T-cell (primary cell): Measurements from ENCODE around the gene CEBPB. TPM values are rescaled to one million over a fixed set of nuclear protein-coding genes. Genes with fewer than 3 reads are reported as not detected.

Experiments
- ATAC-seq, 4 experiments: fragments of 200-7000 bp in 3 of 4; fragments of 150-1000 bp in 1 of 4; cut with Tn5 transposase; replicated peaks in 1 of 4; 1 replicate in 3 of 4; 2 replicates in 1 of 4; pipeline ENCODE4 v1.10.0; 2021; ENCODE audit warnings: moderate library complexity in 3 of 4, mild to moderate bottlenecking in 2 of 4, moderate number of reproducible peaks in 1 of 4
- CTCF ChIA-PET, 2 donors: fragments of 300-600 bp; sonication (Branson Sonifier 250); formaldehyde crosslinking; loops; one replicate each; lab custom pipeline; 2022; ENCODE audit warnings: antibody characterized with exemption in 2 of 2; lab: Charles Lee
- POLR2A ChIA-PET, 2 donors: fragments of 300-600 bp; sonication (Branson Sonifier 250); formaldehyde crosslinking; loops; one replicate each; lab custom pipeline; 2022; ENCODE audit warnings: antibody characterized with exemption in 2 of 2; lab: Charles Lee
- DNase-seq, 35 experiments: peaks; one replicate each; pipeline versions ENCODE4 v3.0.0 to v3.0.0-alpha.2; 2013 to 2023
- H3K27ac ChIP-seq: one replicate; pipeline ENCODE4 v1.5.1; 2013; ENCODE audit warnings: low read length
- H3K27me3 ChIP-seq, 2 experiments: replicated peaks in 1 of 2; 1 replicate in 1 of 2; 2 replicates in 1 of 2; pipeline versions ENCODE4 v1.6.1 to v1.7.0; 2013; ENCODE audit warnings: low read length in 1 of 2, mixed read lengths in 1 of 2; ENCODE audit not compliant: control insufficient read depth in 2 of 2, insufficient read depth in 2 of 2; ENCODE audit errors: extremely low read depth in 1 of 2
- H3K36me3 ChIP-seq, 2 donors: 1 replicate in 1 of 2; 2 replicates in 1 of 2; pipeline versions ENCODE4 v1.6.1 to v1.7.0; 2013; ENCODE audit warnings: low read length in 1 of 2; ENCODE audit not compliant: control insufficient read depth in 2 of 2, insufficient read depth in 1 of 2; ENCODE audit errors: extremely low read depth in 1 of 2
- H3K4me1 ChIP-seq, 2 experiments: 1 replicate in 1 of 2; 2 replicates in 1 of 2; pipeline versions ENCODE4 v1.6.1 to v1.7.0; 2013; ENCODE audit warnings: low read length in 2 of 2, mixed read lengths in 1 of 2; ENCODE audit not compliant: insufficient read depth in 2 of 2, control insufficient read depth in 1 of 2; ENCODE audit errors: extremely low read depth in 1 of 2
- H3K4me3 ChIP-seq, 2 donors: 1 replicate in 1 of 2; 2 replicates in 1 of 2; pipeline versions ENCODE4 v1.5.1 to v1.7.0; 2013; ENCODE audit warnings: mild to moderate bottlenecking in 2 of 2, low read length in 1 of 2, moderate library complexity in 1 of 2; ENCODE audit not compliant: control insufficient read depth in 1 of 2; ENCODE audit errors: extremely low read depth in 1 of 2
- H3K9me3 ChIP-seq: 2 replicates; pipeline ENCODE4 v1.7.0; 2013
- H3K27ac Mint-ChIP-seq, 2 donors: one replicate each; pipeline ENCODE4 v1.8.0; 2020 to 2021; ENCODE audit warnings: mild to moderate bottlenecking in 2 of 2, mixed read lengths in 2 of 2
- H3K27me3 Mint-ChIP-seq, 2 donors: one replicate each; pipeline ENCODE4 v1.8.0; 2021 to 2022; ENCODE audit warnings: mixed read lengths in 2 of 2
- H3K36me3 Mint-ChIP-seq: one replicate; pipeline ENCODE4 v1.8.0; 2021; ENCODE audit warnings: mixed read lengths
- H3K4me1 Mint-ChIP-seq, 3 donors: one replicate each; pipeline ENCODE4 v1.8.0; 2020 to 2022; ENCODE audit warnings: mixed read lengths in 3 of 3, mild to moderate bottlenecking in 1 of 3
- H3K4me3 Mint-ChIP-seq, 3 donors: one replicate each; pipeline ENCODE4 v1.8.0; 2020 to 2022; ENCODE audit warnings: mild to moderate bottlenecking in 3 of 3, mixed read lengths in 3 of 3, moderate library complexity in 3 of 3
- H3K9me3 Mint-ChIP-seq, 3 donors: one replicate each; pipeline ENCODE4 v1.8.0; 2020 to 2022; ENCODE audit warnings: mixed read lengths in 3 of 3
- WGBS: methylation state at CpG from one replicate; pipeline ENCODE4 v1.1.5; 2013; ENCODE audit warnings: missing lambda C conversion rate; ENCODE audit not compliant: insufficient coverage; 5-methylcytosine and 5-hydroxymethylcytosine counted together
- total RNA-seq, 35 experiments: library from RNA in 6 of 35; stranded (reverse) in 6 of 35; fragments of 120-200 nt in 1 of 35; gene quantifications; one replicate each; pipeline versions ENCODE4 v1.2.1 to v1.2.4 and lab custom pipeline; 2013 to 2026

The CEBPB gene
- total RNA-seq, 5 donors from 2014 or later (not counting 1 experiment from before 2014, with no cell fraction given): 25.8 to 53.8 (median 48.0) TPM

DNA sequence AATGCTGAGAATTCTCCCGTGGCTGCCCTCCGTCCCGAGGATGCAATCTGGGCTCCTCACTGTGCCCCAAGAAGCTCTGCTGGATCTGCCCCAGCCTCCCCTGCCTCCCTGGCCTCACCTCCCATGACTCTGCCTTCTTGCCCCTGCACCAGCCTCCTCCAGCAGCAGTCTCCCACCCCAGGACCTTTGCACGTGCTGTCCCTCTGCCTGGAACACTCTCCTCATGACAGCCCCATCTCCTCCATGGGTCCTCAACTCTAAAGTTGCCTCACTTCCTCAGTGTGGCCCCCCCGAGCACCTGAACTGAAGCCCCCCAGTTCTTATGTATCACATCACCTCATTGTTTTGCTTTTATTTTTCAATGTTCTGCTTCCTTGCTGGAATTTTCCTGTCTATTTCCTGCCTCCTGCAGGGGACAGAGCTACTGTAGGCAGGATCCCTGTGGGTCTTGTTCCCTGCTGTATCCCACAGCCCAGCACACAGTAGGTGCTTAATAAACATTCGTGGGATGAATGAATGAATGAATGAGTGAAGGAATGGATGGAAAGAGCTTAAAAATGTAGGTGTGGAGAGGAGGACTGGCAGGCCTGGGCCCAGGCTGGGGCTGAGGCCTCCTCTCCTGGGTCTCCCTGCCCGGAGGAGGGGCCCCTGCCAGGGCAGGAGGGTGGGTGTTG, 42.2 kb downstream of the CEBPB start:
- H3K36me3 Mint-ChIP-seq: no peaks in the 10 kb centered on the region
- Histone ChIP-seq H3K4me3 (no peak overlapping the region), H3K36me3 (no peaks in the 10 kb centered on the region), H3K4me1 (no peaks in the 10 kb centered on the region), H3K27ac (no peak overlapping the region), H3K9me3 (no peaks in the 10 kb centered on the region), H3K27me3 (peaks cover 0 to 10% of the 10 kb centered on the region in 2 experiments)
- DNase-seq: no peak
- ChIA-PET CTCF (interaction anchor here in 1 of 2 donors (0.7 kb wide), 1 partner anchor 483 kb away, joined by 7 read pairs; no protein-coding TSS in a partner anchor), POLR2A (interaction anchor here in 1 of 2 donors (0.7 kb wide), 1 partner anchor 480 kb away, joined by 10 read pairs; no protein-coding TSS in a partner anchor)
- no peaks in the 10 kb centered on the region for H3K4me1 Mint-ChIP-seq
- 86% methylated on average over 4 of the region's 7 CpGs for WGBS
- no peaks in the 10 kb centered on the region for H3K27me3 Mint-ChIP-seq
- H3K4me3 Mint-ChIP-seq: no peak overlapping the region
- no peak for ATAC-seq
- no peaks in the 10 kb centered on the region for H3K9me3 Mint-ChIP-seq
- no peak overlapping the region for H3K27ac Mint-ChIP-seq

DNA sequence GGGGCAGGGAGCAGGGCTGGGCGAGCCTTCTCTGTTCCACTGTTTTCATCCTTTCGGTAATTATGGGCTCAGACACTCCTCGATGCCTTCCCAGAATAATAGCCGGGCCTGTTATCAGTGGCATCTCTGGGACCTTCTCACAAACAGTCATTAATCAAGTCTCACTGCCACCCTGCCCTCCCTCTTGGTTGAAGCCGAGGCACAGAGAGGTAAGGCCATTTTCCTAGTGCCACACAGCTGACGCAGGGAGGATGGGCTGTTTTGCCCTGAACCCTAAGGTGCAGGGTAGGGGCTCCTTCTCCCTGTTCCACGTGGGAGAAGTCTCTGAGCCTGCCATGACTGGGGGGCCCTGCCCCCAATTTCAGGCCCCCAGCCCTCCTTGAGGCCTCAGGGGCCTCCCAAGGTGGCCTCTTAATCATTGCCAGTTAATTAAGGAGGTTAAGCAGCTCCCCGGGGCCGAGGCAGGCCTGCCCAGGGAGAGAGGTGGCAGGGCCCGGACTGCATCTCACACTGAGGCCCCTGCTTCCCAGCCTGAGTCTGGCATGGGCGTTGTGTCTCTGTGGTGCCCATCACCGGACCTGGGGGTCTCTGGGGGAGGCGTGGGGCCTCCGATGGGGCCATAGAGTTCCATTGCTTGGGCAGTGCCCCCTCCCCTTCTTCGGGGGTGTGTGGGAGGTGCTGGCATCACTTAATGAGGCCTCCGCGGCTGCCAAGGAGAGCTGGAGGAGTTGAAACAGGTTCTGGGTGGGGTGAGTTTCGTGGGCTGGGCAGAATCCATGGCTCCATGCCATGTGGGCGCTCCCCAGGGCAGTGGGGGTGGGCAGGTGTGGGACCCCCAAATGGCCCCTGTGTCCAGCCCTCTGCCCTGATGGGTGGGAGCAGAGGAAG, 42.9 kb downstream of the CEBPB start:
- Histone ChIP-seq H3K4me3 (no peak overlapping the region), H3K9me3 (no peaks in the 10 kb centered on the region), H3K27ac (no peak overlapping the region), H3K4me1 (no peaks in the 10 kb centered on the region), H3K27me3 (peaks cover 0 to 10% of the 10 kb centered on the region in 2 experiments), H3K36me3 (no peaks in the 10 kb centered on the region)
- 88% methylated on average over 11 of the region's 19 CpGs for WGBS
- ChIA-PET CTCF (interaction anchor here (0.6 to 0.7 kb wide), 2 partner anchors 254 to 483 kb away, joined by 3 to 7 read pairs; no protein-coding TSS in a partner anchor), POLR2A (interaction anchor here in 1 of 2 donors (0.7 kb wide), 1 partner anchor 480 kb away, joined by 10 read pairs; no protein-coding TSS in a partner anchor)
- DNase-seq (no peak), ATAC-seq (no peak)
- Mint-ChIP-seq H3K27me3 (no peaks in the 10 kb centered on the region), H3K4me1 (no peaks in the 10 kb centered on the region), H3K27ac (no peak overlapping the region), H3K36me3 (no peaks in the 10 kb centered on the region), H3K4me3 (no peak overlapping the region), H3K9me3 (no peaks in the 10 kb centered on the region)

DNA sequence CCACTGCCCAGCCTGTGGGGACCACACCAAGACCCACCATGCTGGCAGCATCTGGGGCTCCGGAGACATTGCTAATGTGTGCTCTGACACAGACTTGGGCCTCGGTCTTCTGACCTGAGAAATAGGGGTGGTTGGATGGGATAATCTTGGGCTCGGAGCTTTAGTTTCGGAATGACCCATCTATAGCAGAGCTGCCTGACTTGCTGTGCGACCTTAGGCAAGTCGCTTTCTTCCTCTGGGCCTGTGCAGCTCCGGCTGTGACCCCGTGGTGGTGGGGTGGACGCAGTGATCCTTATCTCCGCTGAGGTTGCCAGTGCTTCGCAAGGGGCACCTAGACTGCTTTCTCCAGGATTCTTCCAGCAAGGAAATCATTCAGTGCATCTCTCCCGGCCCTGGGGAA, 43.7 kb downstream of the CEBPB start:
- 89% methylated on average over 8 of the region's 12 CpGs for WGBS
- ATAC-seq: no peak
- no peak overlapping the region for H3K4me3 Mint-ChIP-seq

DNA sequence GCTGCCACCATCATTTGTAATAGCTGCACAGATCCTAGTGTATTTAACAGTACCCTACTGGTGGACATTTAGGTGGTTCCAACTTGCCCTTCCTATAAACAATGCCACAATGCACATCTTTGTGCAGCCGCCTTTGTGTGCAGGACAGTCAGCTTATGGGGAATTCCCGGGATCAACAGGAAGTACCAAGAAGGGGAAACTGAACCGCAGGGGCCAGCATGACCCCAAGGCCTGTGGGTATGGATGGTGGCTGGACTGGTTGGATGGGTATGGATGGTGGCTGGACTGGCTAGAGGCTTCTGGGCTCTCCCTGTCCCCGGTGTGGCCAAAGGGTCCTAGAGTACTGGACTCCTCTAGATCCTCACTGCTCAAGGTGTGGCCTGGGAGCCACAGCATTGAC, 46.7 kb downstream of the CEBPB start:
- 84% methylated on average over 4 of the region's 4 CpGs for WGBS

More for the DNA sequence above, 43.7 kb downstream of the CEBPB start:
- Histone ChIP-seq H3K36me3 (no peaks in the 10 kb centered on the region), H3K9me3 (no peaks in the 10 kb centered on the region), H3K27me3 (peaks cover 0 to 10% of the 10 kb centered on the region in 2 experiments), H3K27ac (no peak overlapping the region), H3K4me1 (no peaks in the 10 kb centered on the region), H3K4me3 (no peak overlapping the region)
- H3K27ac Mint-ChIP-seq: no peak overlapping the region
- no peaks in the 10 kb centered on the region for H3K27me3 Mint-ChIP-seq
- no peaks in the 10 kb centered on the region for H3K4me1 Mint-ChIP-seq
- no peaks in the 10 kb centered on the region for H3K9me3 Mint-ChIP-seq
- POLR2A ChIA-PET: no interaction called here
- no peaks in the 10 kb centered on the region for H3K36me3 Mint-ChIP-seq
- CTCF ChIA-PET: interaction anchor here in 1 of 2 donors (0.6 kb wide), 1 partner anchor 255 kb away, joined by 3 read pairs; no protein-coding TSS in a partner anchor
- no peak for DNase-seq

DNA sequence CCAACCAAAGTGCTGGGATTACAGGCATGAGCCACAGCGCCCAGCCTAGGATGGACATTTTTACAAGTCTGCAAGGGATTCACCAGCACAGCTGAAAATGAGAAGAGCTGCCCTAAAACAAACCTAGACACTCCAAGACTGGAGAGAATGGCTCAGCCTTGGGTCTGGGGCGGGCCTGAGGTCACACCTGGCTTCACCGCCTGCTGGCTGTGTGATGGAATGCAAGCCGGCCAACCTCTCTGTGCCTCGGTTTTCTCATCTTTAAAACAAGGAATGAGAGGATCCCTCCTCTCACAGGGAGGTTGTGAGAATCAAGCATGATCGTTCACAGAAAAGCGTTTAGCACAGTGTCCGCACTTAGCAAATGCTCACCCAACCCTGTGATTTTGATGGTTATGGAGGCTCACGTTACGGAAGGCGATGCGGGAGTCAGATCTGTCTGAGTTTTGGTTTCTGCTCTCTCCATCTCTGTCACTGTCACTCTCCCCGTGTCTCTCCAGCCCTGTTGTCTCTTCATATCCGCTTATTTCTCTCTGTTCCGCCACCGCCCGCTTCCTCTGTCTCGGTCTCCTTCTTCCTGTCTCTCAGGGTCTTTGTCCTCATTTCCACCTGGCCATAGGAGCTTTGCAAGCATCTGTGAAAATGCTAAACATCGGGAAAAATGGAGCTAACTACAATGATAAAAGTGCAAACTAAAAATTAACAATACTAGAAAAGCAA, 47.6 kb downstream of the CEBPB start:
- Mint-ChIP-seq H3K4me1 (no peaks in the 10 kb centered on the region), H3K36me3 (no peaks in the 10 kb centered on the region), H3K27ac (no peak overlapping the region), H3K9me3 (no peaks in the 10 kb centered on the region), H3K4me3 (no peak overlapping the region), H3K27me3 (no peaks in the 10 kb centered on the region)
- ATAC-seq: no peak
- POLR2A ChIA-PET: no interaction called here
- H3K27ac ChIP-seq: no peak overlapping the region
- 86% methylated on average over 11 of the region's 19 CpGs for WGBS
- no peaks in the 10 kb centered on the region for H3K9me3 ChIP-seq
- H3K4me3 ChIP-seq: no peak overlapping the region
- DNase-seq: no peak
- no peaks in the 10 kb centered on the region for H3K36me3 ChIP-seq
- no peaks in the 10 kb centered on the region for H3K4me1 ChIP-seq
- peaks cover 0 to 18% of the 10 kb centered on the region in 2 experiments for H3K27me3 ChIP-seq
- CTCF ChIA-PET: no interaction called here

More for the DNA sequence above, 46.7 kb downstream of the CEBPB start:
- H3K27ac Mint-ChIP-seq: no peak overlapping the region
- no peaks in the 10 kb centered on the region for H3K27me3 Mint-ChIP-seq
- no peak for ATAC-seq
- no peak for DNase-seq
- no peaks in the 10 kb centered on the region for H3K4me1 Mint-ChIP-seq
- H3K4me3 Mint-ChIP-seq: no peak overlapping the region
- H3K27me3 ChIP-seq: peaks cover 0 to 14% of the 10 kb centered on the region in 2 experiments
- no peaks in the 10 kb centered on the region for H3K36me3 ChIP-seq
- no peaks in the 10 kb centered on the region for H3K36me3 Mint-ChIP-seq
- H3K9me3 ChIP-seq: no peaks in the 10 kb centered on the region
- H3K4me3 ChIP-seq: no peak overlapping the region
- CTCF ChIA-PET: no interaction called here
- H3K27ac ChIP-seq: no peak overlapping the region
- no peaks in the 10 kb centered on the region for H3K4me1 ChIP-seq
- H3K9me3 Mint-ChIP-seq: no peaks in the 10 kb centered on the region
- POLR2A ChIA-PET: no interaction called here

DNA sequence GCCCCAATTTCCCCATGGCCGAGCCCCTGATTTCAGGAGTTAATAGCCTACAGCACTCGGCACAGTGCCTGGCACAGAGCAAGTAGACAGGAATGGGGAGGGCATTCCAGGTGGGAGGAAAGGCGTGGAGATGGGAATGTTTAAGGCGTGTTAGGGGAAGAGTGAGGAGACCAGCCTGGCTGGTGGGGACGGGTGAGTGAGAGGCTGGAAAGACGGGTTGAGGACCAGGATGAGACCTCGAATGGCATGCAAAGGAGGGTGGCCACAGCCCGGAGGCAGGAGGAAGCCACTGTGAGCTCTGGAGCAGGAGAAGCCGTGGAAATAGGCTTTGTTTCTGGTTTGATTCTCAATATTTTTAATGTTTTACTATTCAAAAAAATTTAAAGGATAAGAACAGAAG, 49.5 kb downstream of the CEBPB start:
- no peaks in the 10 kb centered on the region for H3K36me3 Mint-ChIP-seq
- Histone ChIP-seq H3K27ac (no peak overlapping the region), H3K36me3 (no peaks in the 10 kb centered on the region), H3K27me3 (peaks cover 0 to 18% of the 10 kb centered on the region in 2 experiments), H3K4me3 (no peak overlapping the region), H3K9me3 (no peaks in the 10 kb centered on the region), H3K4me1 (no peaks in the 10 kb centered on the region)
- ATAC-seq (no peak), DNase-seq (no peak)
- no peak overlapping the region for H3K4me3 Mint-ChIP-seq
- H3K9me3 Mint-ChIP-seq: no peaks in the 10 kb centered on the region
- 75% methylated on average over 7 of the region's 9 CpGs for WGBS
- no peaks in the 10 kb centered on the region for H3K4me1 Mint-ChIP-seq
- no peak overlapping the region for H3K27ac Mint-ChIP-seq
- CTCF ChIA-PET: no interaction called here
- POLR2A ChIA-PET: no interaction called here
- H3K27me3 Mint-ChIP-seq: no peaks in the 10 kb centered on the region
